ENCODE measurements around the gene TTC7B.

DNA sequence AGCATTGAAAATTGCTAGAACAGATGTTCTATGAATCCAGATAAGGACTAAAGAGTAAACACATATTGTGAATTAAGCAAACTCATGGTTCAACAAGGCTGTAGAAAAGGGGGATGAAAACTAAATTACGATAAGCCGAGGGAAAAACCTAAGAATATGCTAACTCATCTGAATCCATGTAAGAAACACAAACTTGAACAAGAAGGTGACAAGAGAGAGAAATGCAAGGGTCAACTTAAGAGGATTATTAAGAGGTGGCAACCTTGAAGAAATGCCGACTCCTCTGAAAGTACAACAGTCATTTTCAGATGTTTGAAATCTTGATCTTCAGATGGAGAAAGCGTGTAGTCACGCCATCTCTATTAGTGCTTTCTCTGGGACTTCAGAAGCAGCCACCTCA, 128.6 kb downstream of the TTC7B start:
- no peak for TF ChIP-seq TAF1 (IDR thresholded peaks at IDR 0.05; ENCODE audit: borderline replicate concordance, insufficient read depth, low read length)
- no peak for TF ChIP-seq REST (IDR thresholded peaks at IDR 0.05; ENCODE audit: insufficient read depth in 1 of 2, low read depth in 2 of 2, low read length in 2 of 2)
- no peak for TF ChIP-seq FOXP2 (optimal IDR thresholded peaks at IDR 0.05; ENCODE audit: borderline replicate concordance, extremely low read depth, extremely low read length, insufficient read depth)
- no peak for TF ChIP-seq POLR2AphosphoS5 (IDR thresholded peaks at IDR 0.05; ENCODE audit: low read depth, low read length)
- TF ChIP-seq SIN3A (IDR thresholded peaks at IDR 0.05; ENCODE audit: borderline replicate concordance, insufficient read depth, low read length), result no peak
